ENCODE results near the gene HAND2. TPM values are rescaled to one million over a fixed set of nuclear protein-coding genes. Genes with fewer than 3 reads are reported as not detected.
A peak's percentile ranks its signal among the peaks of the same experiment; 100 is the strongest.

The HAND2 gene
- total and polyA plus RNA-seq, 2 of the 13 experiments (the other 11 are each of a cell fraction or from before 2014, with no cell fraction given) = not detected

DNA sequence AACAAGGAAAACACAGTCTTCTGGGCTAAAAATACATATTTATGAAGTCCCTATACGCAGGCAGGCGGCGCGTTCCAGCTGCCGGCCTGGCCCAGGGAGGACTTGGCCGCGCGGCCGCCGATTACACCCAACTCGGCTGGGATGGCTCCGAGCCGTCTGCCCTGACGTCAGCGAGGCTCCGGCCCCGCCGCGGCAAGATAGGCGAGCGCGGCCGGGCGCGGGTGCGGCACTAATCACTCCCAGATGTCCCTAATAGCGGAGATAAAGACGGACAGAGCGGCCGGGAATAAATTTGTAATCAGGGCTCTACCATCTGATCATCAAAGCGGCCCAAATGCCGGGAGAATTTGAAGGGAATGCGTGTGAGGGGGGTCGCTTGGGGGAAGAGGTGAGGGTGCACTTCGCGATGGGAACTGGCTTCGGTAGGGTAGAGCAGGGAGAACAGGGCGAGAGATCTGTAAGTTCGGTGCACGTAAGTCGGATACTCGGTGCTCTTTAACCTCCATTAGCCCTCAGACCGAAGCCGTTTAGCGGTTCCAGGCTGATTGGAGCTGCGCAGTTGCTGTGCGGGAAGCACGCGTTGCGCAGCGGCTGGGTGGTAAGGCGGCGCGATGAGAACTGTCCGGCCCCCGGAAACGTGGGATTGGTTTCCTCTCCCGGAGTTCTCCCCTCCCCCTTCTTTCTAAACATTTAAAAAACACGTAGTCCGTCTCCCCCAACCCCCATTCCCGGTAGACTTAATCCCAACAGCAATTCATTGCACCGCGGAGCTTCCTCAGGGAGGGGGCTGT, 7.7 kb downstream of the HAND2 start:
- no peaks in the 10 kb centered on the region for H3K79me2 ChIP-seq (ENCODE audit: insufficient read depth, low read length)
- peaks cover 18 to 88% of the 10 kb centered on the region in 2 experiments for H3K27me3 ChIP-seq (ENCODE audit: control insufficient read depth in 1 of 2, insufficient read depth in 2 of 2, low read length in 2 of 2)
- no peak overlapping the region for H2AFZ ChIP-seq (ENCODE audit: low read length)
- no peaks in the 10 kb centered on the region for H4K20me1 ChIP-seq (ENCODE audit: insufficient read depth, low read length)
- no peak overlapping the region; the same call in 1 of the 2 replicates for H3K4me2 ChIP-seq (ENCODE audit: low read depth, low read length)
- intact Hi-C loops (cut with micrococcal nuclease; ENCODE audit: unreplicated experiment) = no loop called here
- FAIRE-seq (no peak), ATAC-seq (peak; percentile 61), DNase-seq (ENCODE audit: low spot score) (no peak)
- no peaks in the 10 kb centered on the region for H3K4me1 ChIP-seq (ENCODE audit: insufficient read depth, low read length)
- TF ChIP-seq SOX13 (IDR thresholded peaks at IDR 0.05) = no peak
- no peak for TF ChIP-seq SOX13 (CRISPR knock-in tag; conservative IDR thresholded peaks at IDR 0.05 in 1 of 2, IDR thresholded peaks at IDR 0.05 in 1 of 2)
- TF ChIP-seq ZNF441 (CRISPR knock-in tag; IDR thresholded peaks at IDR 0.05; ENCODE audit: borderline replicate concordance) = peak; percentile 52; the same call in 1 of the 2 replicates
- POLR2A ChIA-PET = no interaction called here
- no peak overlapping the region for H3K4me3 ChIP-seq (replicated peaks in 1 of 3; ENCODE audit: insufficient read depth in 1 of 3, low read depth in 2 of 3, low read length in 3 of 3)
- no peak overlapping the region for H3K9ac ChIP-seq (ENCODE audit: insufficient read depth, low read depth, low read length)
- BruUV-seq (replicated peaks) = no TSS peak
- no peaks in the 10 kb centered on the region for H3K9me3 ChIP-seq (ENCODE audit: low read length)
- no peaks in the 10 kb centered on the region for H3K36me3 ChIP-seq (replicated peaks in 1 of 2; ENCODE audit: control insufficient read depth in 1 of 2, insufficient read depth in 2 of 2, low read length in 2 of 2)
- WGBS (ENCODE audit: low lambda C conversion rate) = 34% methylated on average over 38 of the region's 63 CpGs
- in situ Hi-C loops (cut with HindIII; ENCODE audit: extremely low pct_ligation_motif_present, low pct_unique_long_range_greater_than_20kb) = no loop called here
- CTCF ChIA-PET (ENCODE audit: low intra/inter-chr PET ratio, low total read pairs) = no interaction called here
- H3K27ac ChIP-seq (ENCODE audit: extremely low read length, insufficient read depth, low read length) = no peak overlapping the region

DNA sequence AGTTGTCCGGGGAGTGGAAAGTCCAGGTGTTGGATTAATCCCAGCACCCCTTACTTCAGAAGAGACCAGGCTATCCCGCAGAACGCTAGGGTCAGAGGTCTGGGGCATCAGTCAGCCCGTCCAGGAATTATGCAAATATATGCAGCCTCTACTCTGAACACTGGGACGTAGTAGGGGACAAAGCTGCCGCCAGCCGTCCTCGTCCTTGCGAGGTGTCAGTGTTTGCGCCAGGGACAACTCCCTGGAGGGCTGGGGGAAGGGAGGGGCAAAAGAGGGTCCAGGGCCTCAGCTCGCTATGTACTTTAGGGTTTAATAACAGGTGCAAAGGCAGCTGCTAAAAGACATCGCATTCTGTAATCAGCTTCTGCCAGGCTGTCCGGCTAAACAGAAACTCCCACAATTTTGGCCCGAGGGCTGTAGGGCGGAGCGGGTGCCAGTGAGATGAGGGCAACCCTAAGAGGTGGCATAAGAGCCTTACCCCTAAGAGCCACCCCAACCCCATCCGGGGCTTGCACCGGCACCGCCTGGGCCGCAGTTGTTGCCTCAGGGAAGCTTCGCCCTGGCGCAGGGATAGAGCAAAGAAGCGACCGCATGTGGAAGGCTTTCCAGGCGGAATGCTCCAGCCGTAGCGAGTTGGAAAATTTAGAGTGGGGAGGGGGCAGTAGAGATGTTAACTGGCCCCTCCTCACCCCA, 8.4 kb downstream of the HAND2 start:
- intact Hi-C loops (cut with micrococcal nuclease; ENCODE audit: unreplicated experiment) = no loop called here
- ChIA-PET CTCF (ENCODE audit: low intra/inter-chr PET ratio, low total read pairs) (no interaction called here), POLR2A (no interaction called here)
- DNase-seq (ENCODE audit: low spot score) (no peak), FAIRE-seq (no peak), ATAC-seq (peak; percentile 18; the same call in 2 of the 3 replicates)
- 41% methylated on average over 20 of the region's 27 CpGs for WGBS (ENCODE audit: low lambda C conversion rate)
- Histone ChIP-seq H3K36me3 (replicated peaks in 1 of 2; ENCODE audit: control insufficient read depth in 1 of 2, insufficient read depth in 2 of 2, low read length in 2 of 2) (no peaks in the 10 kb centered on the region), H3K79me2 (ENCODE audit: insufficient read depth, low read length) (no peaks in the 10 kb centered on the region), H3K27me3 (ENCODE audit: control insufficient read depth in 1 of 2, insufficient read depth in 2 of 2, low read length in 2 of 2) (peaks cover 14 to 88% of the 10 kb centered on the region in 2 experiments), H3K4me3 (replicated peaks in 1 of 3; ENCODE audit: insufficient read depth in 1 of 3, low read depth in 2 of 3, low read length in 3 of 3) (no peak overlapping the region), H3K4me2 (ENCODE audit: low read depth, low read length) (no peak overlapping the region), H3K27ac (ENCODE audit: extremely low read length, insufficient read depth, low read length) (no peak overlapping the region), H4K20me1 (ENCODE audit: insufficient read depth, low read length) (no peaks in the 10 kb centered on the region), H3K9me3 (ENCODE audit: low read length) (no peaks in the 10 kb centered on the region), H2AFZ (ENCODE audit: low read length) (no peak overlapping the region), H3K4me1 (ENCODE audit: insufficient read depth, low read length) (no peaks in the 10 kb centered on the region), H3K9ac (ENCODE audit: insufficient read depth, low read depth, low read length) (no peak overlapping the region)
- BruUV-seq (replicated peaks) = no TSS peak
- in situ Hi-C loops (cut with HindIII; ENCODE audit: extremely low pct_ligation_motif_present, low pct_unique_long_range_greater_than_20kb) = no loop called here
- TF ChIP-seq THAP8 (CRISPR knock-in tag; IDR thresholded peaks at IDR 0.05; ENCODE audit: borderline replicate concordance) (no peak), ZNF629 (CRISPR knock-in tag; conservative IDR thresholded peaks at IDR 0.05) (no peak), SP1 (IDR thresholded peaks at IDR 0.05) (no peak), SP1 (CRISPR knock-in tag; IDR thresholded peaks at IDR 0.05) (no peak), ZNF20 (CRISPR knock-in tag; IDR thresholded peaks at IDR 0.05) (no peak), ZNF326 (CRISPR knock-in tag; IDR thresholded peaks at IDR 0.05; ENCODE audit: borderline replicate concordance) (no peak), GATAD2A (CRISPR knock-in tag; IDR thresholded peaks at IDR 0.05) (no peak), THAP11 (CRISPR knock-in tag; IDR thresholded peaks at IDR 0.05) (no peak), ZMAT3 (CRISPR knock-in tag; conservative IDR thresholded peaks at IDR 0.05) (no peak), SP4 (CRISPR knock-in tag; IDR thresholded peaks at IDR 0.05) (no peak)
- TF ChIP-seq, protein P1, sequence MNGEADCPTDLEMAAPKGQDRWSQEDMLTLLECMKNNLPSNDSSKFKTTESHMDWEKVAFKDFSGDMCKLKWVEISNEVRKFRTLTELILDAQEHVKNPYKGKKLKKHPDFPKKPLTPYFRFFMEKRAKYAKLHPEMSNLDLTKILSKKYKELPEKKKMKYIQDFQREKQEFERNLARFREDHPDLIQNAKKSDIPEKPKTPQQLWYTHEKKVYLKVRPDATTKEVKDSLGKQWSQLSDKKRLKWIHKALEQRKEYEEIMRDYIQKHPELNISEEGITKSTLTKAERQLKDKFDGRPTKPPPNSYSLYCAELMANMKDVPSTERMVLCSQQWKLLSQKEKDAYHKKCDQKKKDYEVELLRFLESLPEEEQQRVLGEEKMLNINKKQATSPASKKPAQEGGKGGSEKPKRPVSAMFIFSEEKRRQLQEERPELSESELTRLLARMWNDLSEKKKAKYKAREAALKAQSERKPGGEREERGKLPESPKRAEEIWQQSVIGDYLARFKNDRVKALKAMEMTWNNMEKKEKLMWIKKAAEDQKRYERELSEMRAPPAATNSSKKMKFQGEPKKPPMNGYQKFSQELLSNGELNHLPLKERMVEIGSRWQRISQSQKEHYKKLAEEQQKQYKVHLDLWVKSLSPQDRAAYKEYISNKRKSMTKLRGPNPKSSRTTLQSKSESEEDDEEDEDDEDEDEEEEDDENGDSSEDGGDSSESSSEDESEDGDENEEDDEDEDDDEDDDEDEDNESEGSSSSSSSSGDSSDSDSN (CRISPR knock-in tag; IDR thresholded peaks at IDR 0.05) = no peak
- TF ChIP-seq, protein P2, sequence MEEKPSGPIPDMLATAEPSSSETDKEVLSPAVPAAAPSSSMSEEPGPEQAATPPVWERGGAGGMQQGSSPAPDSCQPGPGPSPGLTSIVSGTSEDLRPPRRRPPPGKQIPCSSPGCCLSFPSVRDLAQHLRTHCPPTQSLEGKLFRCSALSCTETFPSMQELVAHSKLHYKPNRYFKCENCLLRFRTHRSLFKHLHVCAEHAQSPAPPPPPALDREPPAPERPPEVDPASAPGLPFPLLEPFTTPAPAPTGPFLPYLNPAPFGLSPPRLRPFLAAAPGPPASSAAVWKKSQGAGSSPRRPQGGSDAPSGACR (CRISPR knock-in tag; IDR thresholded peaks at IDR 0.05) = no peak
